SU-DHL-6 (cell line): ENCODE data around the gene DCC.

Experiments
- EZH2phosphoT487 ChIP-seq: fragments of 200-600 bp; sonication (generic), shearing (Covaris generic); conservative IDR thresholded peaks from 2 replicates; pipeline ENCODE4 v1.6.1; 2018; ENCODE audit warnings: mild to moderate bottlenecking, antibody characterized with exemption, low read length, moderate library complexity, mixed read lengths
- TF ChIP-seq, protein P1 (sequence below): fragments of 200-600 bp; sonication (generic); IDR thresholded peaks from one replicate; pipeline ENCODE4 v1.5.1; 2017; ENCODE audit warnings: antibody characterized with exemption, mild to moderate bottlenecking, low read length, moderate library complexity; ENCODE audit not compliant: insufficient read depth, poor library complexity, severe bottlenecking

DNA sequence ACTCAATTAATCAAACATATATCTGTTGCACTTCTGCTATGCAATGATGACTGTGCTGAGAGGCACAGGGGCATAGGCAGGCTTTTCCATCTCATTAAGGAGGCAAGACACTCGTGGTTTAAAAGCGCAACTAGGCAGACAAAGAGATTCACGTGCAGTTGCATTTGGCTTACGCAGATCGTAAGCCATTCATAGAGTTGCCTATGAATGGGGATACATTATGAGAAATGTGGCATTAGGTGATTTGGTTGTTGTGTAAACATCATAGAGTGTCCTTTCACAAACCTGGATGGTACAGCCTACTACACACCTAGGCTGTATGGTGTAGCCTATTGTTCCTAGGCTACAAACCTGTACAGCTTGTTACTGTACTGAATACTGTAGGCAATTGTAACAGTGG is 284.7 kb downstream of the DCC start:
- TF ChIP-seq, protein P1, sequence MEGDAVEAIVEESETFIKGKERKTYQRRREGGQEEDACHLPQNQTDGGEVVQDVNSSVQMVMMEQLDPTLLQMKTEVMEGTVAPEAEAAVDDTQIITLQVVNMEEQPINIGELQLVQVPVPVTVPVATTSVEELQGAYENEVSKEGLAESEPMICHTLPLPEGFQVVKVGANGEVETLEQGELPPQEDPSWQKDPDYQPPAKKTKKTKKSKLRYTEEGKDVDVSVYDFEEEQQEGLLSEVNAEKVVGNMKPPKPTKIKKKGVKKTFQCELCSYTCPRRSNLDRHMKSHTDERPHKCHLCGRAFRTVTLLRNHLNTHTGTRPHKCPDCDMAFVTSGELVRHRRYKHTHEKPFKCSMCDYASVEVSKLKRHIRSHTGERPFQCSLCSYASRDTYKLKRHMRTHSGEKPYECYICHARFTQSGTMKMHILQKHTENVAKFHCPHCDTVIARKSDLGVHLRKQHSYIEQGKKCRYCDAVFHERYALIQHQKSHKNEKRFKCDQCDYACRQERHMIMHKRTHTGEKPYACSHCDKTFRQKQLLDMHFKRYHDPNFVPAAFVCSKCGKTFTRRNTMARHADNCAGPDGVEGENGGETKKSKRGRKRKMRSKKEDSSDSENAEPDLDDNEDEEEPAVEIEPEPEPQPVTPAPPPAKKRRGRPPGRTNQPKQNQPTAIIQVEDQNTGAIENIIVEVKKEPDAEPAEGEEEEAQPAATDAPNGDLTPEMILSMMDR = no peak
- no peak for TF ChIP-seq EZH2phosphoT487
